Measurements from ENCODE around the gene TTLL5.

The TTLL5 gene

DNA sequence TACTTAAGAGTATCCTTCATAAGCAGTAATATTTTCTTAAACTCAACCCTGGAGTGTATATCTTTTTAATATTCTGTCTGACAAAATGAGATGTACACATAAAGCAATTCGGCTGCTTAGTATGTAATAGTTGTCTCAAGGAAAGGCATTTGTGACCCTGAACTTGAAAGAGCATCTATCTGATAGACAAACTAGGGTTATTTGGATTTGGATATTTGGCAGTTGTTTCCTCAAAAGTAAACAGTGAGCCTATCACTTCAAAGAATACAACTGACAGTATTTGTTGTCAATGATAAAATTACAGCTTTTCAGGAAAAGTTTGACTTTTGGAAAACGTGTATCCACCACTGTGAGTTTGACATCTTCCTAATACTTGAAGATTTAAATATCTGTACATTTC lies 197.3 kb downstream of the TTLL5 start:
- CTCF ChIA-PET = interaction anchor here (0.8 kb wide), 1 partner anchor 48 kb away, joined by 3 read pairs; no protein-coding TSS in a partner anchor
- DNase-seq (ENCODE audit: low spot score) = no peak
- TF ChIP-seq, protein P1, sequence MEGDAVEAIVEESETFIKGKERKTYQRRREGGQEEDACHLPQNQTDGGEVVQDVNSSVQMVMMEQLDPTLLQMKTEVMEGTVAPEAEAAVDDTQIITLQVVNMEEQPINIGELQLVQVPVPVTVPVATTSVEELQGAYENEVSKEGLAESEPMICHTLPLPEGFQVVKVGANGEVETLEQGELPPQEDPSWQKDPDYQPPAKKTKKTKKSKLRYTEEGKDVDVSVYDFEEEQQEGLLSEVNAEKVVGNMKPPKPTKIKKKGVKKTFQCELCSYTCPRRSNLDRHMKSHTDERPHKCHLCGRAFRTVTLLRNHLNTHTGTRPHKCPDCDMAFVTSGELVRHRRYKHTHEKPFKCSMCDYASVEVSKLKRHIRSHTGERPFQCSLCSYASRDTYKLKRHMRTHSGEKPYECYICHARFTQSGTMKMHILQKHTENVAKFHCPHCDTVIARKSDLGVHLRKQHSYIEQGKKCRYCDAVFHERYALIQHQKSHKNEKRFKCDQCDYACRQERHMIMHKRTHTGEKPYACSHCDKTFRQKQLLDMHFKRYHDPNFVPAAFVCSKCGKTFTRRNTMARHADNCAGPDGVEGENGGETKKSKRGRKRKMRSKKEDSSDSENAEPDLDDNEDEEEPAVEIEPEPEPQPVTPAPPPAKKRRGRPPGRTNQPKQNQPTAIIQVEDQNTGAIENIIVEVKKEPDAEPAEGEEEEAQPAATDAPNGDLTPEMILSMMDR (conservative IDR thresholded peaks at IDR 0.05; ENCODE audit: low read depth) = no peak
- no peak overlapping the region for H3K27ac ChIP-seq
- POLR2A ChIA-PET (ENCODE audit: low non-redundant PET) = no interaction called here

DNA sequence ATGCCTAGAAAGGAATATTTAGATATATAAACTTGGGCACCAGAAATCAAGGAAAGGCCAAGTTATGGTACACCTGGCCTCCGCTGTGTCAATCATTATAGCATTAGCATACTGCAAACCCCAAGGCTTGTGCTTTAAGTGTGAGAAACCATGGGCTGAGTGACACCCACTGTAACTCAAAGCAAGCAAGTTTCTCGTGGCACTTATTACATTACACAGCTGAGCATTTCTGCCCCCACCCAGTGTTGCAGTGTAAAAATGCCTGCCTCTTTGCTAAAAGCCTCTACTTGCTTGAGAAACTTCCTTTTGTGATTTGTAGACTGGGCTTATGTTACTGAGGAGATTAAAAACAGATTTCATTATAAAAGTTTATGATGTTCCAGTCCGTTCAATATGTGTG lies 198.7 kb downstream of the TTLL5 start:
- H3K27ac ChIP-seq = no peak overlapping the region
- TF ChIP-seq, protein P1 (conservative IDR thresholded peaks at IDR 0.05; ENCODE audit: low read depth) = no peak
- ChIA-PET POLR2A (ENCODE audit: low non-redundant PET) (no interaction called here), CTCF (interaction anchor here (1.0 kb wide), 1 partner anchor 150 kb away, joined by 3 read pairs; no protein-coding TSS in a partner anchor)
- DNase-seq (ENCODE audit: low spot score) = no peak

DNA sequence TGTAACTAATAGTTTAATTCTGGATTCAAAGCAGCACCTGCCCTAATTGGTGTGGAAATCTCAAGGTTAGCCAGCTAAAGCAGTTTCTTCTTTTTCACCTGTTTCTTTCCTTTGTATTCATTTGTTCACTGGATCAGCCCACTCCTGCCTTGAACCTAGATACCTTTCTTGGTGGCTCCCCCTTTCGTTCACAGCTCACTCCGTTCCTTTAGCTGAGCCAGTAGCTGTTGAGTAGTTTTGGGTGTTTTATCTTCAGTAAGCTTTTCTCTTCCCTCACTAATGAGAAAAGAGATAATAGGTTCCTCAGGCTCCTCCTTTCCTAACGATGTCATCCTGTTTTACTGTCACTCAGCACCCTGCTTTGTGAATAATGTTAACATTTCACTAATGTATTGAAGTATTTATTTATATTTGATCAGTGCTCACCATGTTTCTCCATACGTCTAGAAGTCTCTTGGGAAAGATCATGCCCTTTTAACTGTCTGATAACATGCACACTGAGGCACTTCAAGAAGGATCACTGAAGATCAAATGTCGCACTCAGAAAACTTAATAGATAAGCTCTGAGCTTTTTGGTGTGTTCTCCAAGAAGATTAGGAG lies 199.6 kb downstream of the TTLL5 start:
- TF ChIP-seq, protein P1 (conservative IDR thresholded peaks at IDR 0.05; ENCODE audit: low read depth) = no peak
- DNase-seq (ENCODE audit: low spot score) = no peak
- POLR2A ChIA-PET (ENCODE audit: low non-redundant PET) = no interaction called here

DNA sequence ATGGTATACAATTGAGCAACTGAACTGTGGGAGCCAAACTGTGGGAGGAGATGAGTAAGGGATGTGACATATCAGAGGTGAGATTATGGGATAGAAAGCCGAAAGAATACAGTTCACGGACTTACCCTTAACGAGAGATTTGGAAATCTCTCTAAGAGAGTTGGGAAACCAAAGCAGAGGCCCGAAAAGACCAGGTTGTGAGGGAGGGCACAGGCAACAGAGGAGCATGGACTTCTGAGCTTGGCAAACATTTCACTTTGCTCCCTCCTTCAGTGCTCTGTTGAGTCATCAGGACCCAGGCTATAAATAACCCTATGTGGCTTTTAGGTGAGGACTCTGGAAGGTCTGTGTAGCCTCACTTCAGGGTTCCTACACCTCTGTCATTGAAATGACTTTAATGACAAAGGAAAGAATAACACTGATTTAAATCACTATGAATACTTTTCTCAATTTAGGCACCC lies 200.1 kb downstream of the TTLL5 start:
- TF ChIP-seq, protein P1 (conservative IDR thresholded peaks at IDR 0.05; ENCODE audit: low read depth) = no peak
- ChIA-PET POLR2A (ENCODE audit: low non-redundant PET) (no interaction called here), CTCF (interaction anchor here (1.0 kb wide), 1 partner anchor 152 kb away, joined by 3 read pairs; no protein-coding TSS in a partner anchor)
- H3K27ac ChIP-seq = no peak overlapping the region
- no peak for DNase-seq (ENCODE audit: low spot score)

More for the DNA sequence above, 199.6 kb downstream of the TTLL5 start:
- CTCF ChIA-PET = interaction anchor here (1.0 kb wide), 1 partner anchor 151 kb away, joined by 3 read pairs; no protein-coding TSS in a partner anchor
- no peak overlapping the region for H3K27ac ChIP-seq

DNA sequence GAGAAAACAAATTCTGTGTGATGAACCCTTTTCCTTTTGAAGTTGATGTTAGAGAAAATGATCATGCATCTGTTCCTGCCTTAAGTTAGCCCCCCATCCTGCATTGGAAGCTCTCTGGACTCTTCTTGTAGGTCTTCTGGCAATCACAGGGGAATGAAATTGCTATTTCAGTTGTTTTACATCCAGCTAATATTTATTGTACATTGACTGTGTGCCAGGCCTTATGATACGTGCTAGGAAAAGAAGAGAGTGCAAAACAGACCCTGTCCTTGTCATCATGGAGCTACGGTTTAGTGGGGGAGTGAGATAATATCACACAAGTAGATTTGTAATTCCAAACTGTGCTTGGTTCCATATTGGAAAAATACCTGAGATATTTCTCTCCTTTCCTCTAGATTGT lies 202.2 kb downstream of the TTLL5 start:
- CTCF ChIA-PET = interaction anchor here (0.6 to 0.7 kb wide), 2 partner anchors 13 to 461 kb away, joined by 3 to 4 read pairs; no protein-coding TSS in a partner anchor
- no peak overlapping the region for H3K27ac ChIP-seq
- TF ChIP-seq, protein P1 (conservative IDR thresholded peaks at IDR 0.05; ENCODE audit: low read depth) = no peak
- POLR2A ChIA-PET (ENCODE audit: low non-redundant PET) = no interaction called here
- DNase-seq (ENCODE audit: low spot score) = no peak

DNA sequence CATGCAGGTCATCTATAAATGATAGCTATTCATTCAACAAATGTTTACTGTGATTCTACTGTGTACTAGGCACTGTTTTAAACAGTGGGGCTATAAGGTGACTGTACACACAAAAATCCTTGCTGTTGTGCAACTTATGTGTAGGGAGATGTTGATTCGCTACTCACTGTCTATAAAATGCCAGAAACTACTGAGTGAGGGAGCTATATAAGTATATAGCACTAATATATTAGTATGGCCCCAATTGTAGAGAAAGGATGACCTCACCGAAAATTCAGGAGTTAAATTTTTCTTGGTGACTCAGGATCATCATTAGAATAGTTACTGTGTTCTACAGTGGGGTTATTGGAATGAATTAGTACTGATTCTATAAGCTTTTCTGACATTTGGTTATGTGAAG lies 203.3 kb downstream of the TTLL5 start:
- ChIA-PET CTCF (no interaction called here), POLR2A (ENCODE audit: low non-redundant PET) (no interaction called here)
- peak; percentile 68 for DNase-seq (ENCODE audit: low spot score)
- no peak overlapping the region for H3K27ac ChIP-seq
- TF ChIP-seq, protein P1 (conservative IDR thresholded peaks at IDR 0.05; ENCODE audit: low read depth) = no peak
